Thyroid gland (tissue), 4 donors: ENCODE results near the gene LIMCH1.
"Not testable (repeated sequence)": the region's sequence is repeated elsewhere in the genome, so short reads cannot be mapped to it uniquely, and the experiment has no call there.

ENCODE experiments used
- POLR2A ChIP-seq, 2 donors: fragments of 450-650 bp; IDR thresholded peaks; one replicate each; pipeline ENCODE4 v1.6.1; 2017; ENCODE audit warnings: antibody characterized with exemption in 2 of 2, mild to moderate bottlenecking in 2 of 2, moderate library complexity in 1 of 2
- TF ChIP-seq, protein P1 (sequence below), 6 experiments: fragments of 200-600 bp in 3 of 6; fragments of 450-650 bp in 3 of 6; sonication (generic) in 3 of 6; IDR thresholded peaks; one replicate each; pipeline ENCODE4 v1.5.1; 2016 to 2019; ENCODE audit warnings: antibody characterized with exemption in 6 of 6, mild to moderate bottlenecking in 2 of 6, inconsistent platforms in 1 of 6, moderate library complexity in 1 of 6

DNA sequence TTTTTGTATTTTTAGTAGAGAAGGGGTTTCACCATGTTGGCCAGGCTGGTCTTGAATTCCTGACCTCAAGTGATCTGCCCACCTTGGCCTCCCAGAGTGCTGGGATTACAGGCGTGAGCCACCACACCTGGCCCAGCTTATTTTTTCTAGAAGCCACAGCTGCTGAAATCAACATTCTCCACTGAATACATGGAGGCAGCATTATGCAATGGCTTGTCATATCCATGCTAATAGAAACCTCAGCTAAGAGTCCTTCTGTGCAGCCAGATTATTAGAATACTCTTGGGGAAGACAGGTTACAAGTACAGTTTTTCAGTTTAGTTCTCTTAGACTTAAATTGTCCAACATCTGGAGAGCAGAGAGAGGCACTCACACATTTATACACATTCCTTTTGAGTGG lies 104.8 kb downstream of the LIMCH1 start:
- TF ChIP-seq, protein P1, sequence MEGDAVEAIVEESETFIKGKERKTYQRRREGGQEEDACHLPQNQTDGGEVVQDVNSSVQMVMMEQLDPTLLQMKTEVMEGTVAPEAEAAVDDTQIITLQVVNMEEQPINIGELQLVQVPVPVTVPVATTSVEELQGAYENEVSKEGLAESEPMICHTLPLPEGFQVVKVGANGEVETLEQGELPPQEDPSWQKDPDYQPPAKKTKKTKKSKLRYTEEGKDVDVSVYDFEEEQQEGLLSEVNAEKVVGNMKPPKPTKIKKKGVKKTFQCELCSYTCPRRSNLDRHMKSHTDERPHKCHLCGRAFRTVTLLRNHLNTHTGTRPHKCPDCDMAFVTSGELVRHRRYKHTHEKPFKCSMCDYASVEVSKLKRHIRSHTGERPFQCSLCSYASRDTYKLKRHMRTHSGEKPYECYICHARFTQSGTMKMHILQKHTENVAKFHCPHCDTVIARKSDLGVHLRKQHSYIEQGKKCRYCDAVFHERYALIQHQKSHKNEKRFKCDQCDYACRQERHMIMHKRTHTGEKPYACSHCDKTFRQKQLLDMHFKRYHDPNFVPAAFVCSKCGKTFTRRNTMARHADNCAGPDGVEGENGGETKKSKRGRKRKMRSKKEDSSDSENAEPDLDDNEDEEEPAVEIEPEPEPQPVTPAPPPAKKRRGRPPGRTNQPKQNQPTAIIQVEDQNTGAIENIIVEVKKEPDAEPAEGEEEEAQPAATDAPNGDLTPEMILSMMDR (IDR thresholded peaks at IDR 0.05): not testable (repeated sequence)
- not testable (repeated sequence) for TF ChIP-seq POLR2A (IDR thresholded peaks at IDR 0.05)
